HepG2 (cell line): ENCODE results near the gene MPPE1. TPM values are rescaled to one million over a fixed set of nuclear protein-coding genes. Genes with fewer than 3 reads are reported as not detected.

Source experiments
- ARHGAP35 ChIP-seq: sonication (generic); formaldehyde crosslinking; IDR thresholded peaks from 2 replicates; pipeline ENCODE4 v1.9.0; 2022; ENCODE audit warnings: mild to moderate bottlenecking, inconsistent platforms, moderate library complexity, missing genetic modification reagents, borderline replicate concordance
- ERF ChIP-seq: IDR thresholded peaks from 2 replicates; pipeline ENCODE4 v1.6.1; 2018; ENCODE audit warnings: missing biosample characterization, missing genetic modification reagents
- GFI1 ChIP-seq: sonication (generic); formaldehyde crosslinking; IDR thresholded peaks from 2 replicates; pipeline ENCODE4 v1.5.0; 2020; ENCODE audit warnings: missing genetic modification reagents, mild to moderate bottlenecking, borderline replicate concordance
- MED1 ChIP-seq: sonication (generic); formaldehyde crosslinking; IDR thresholded peaks from 2 replicates; pipeline ENCODE4 v1.4.0; 2020; ENCODE audit warnings: missing genetic modification reagents
- SALL1 ChIP-seq: sonication (generic); formaldehyde crosslinking; IDR thresholded peaks from 2 replicates; pipeline ENCODE4 v1.8.0; 2022; ENCODE audit warnings: mild to moderate bottlenecking, missing genetic modification reagents
- SPEN ChIP-seq: sonication (generic); formaldehyde crosslinking; IDR thresholded peaks from 2 replicates; pipeline ENCODE4 v1.5.1; 2020; ENCODE audit warnings: low read depth, mild to moderate bottlenecking, missing genetic modification reagents
- TARDBP ChIP-seq: sonication (generic); formaldehyde crosslinking; IDR thresholded peaks from 2 replicates; pipeline ENCODE4 v1.8.0; 2022; ENCODE audit warnings: mild to moderate bottlenecking, missing genetic modification reagents
- TEAD3 ChIP-seq: optimal IDR thresholded peaks from 2 replicates; pipeline ENCODE3; 2016; ENCODE audit warnings: borderline replicate concordance
- ZFX ChIP-seq: sonication (generic); formaldehyde crosslinking; IDR thresholded peaks from 2 replicates; pipeline ENCODE4 v1.4.0; 2020; ENCODE audit warnings: mild to moderate bottlenecking, low read depth, missing genetic modification reagents, moderate library complexity
- ZNF550 ChIP-seq: sonication (generic); formaldehyde crosslinking; IDR thresholded peaks from 2 replicates; pipeline ENCODE4 v1.4.0; 2020; ENCODE audit warnings: mild to moderate bottlenecking, missing genetic modification reagents, borderline replicate concordance
- polyA plus RNA-seq, 8 experiments: library from polyadenylated mRNA; depleted of rRNA in 3 of 8; stranded (reverse) in 7 of 8; unstranded in 1 of 8; fragments of >200 nt; fragmentation: Illumina TruSeq in 4 of 8; extraction: Trizol in 4 of 8; gene quantifications; 2 replicates each; pipeline versions ENCODE4 v1.2.1 to v1.2.3, GENCODE V29; 2011 to 2016; ENCODE audit warnings: low read depth in 4 of 8, missing spikeins in 1 of 8, mixed read lengths in 1 of 8; ENCODE audit not compliant: insufficient read depth in 1 of 8
- total RNA-seq, 5 experiments: library from RNA; depleted of rRNA; stranded (reverse); fragments of >200 nt; fragmentation: Illumina TruSeq; extraction: Trizol; gene quantifications; 2 replicates each; pipeline ENCODE4 v1.2.3, GENCODE V29; 2016; ENCODE audit warnings: low read depth in 1 of 5
- TF ChIP-seq, protein P1 (sequence below): sonication (generic); formaldehyde crosslinking; IDR thresholded peaks from 2 replicates; pipeline ENCODE4 v1.5.1; 2020; ENCODE audit warnings: mild to moderate bottlenecking, missing genetic modification reagents, borderline replicate concordance
- TF ChIP-seq, protein P2 (sequence below): sonication (generic); formaldehyde crosslinking; IDR thresholded peaks from 2 replicates; pipeline ENCODE4 v1.4.0; 2020; ENCODE audit warnings: missing genetic modification reagents
- TF ChIP-seq, protein P3 (sequence below): IDR thresholded peaks from 2 replicates; pipeline ENCODE4 v1.6.1; 2016; ENCODE audit warnings: control low read depth
- TF ChIP-seq, protein P4 (sequence below): IDR thresholded peaks from 2 replicates; pipeline ENCODE4 v1.6.1; 2012; ENCODE audit warnings: low read depth, low read length, improper control_type of control experiment
- TF ChIP-seq, protein P5 (sequence below): sonication (generic); formaldehyde crosslinking; IDR thresholded peaks from 2 replicates; pipeline ENCODE4 v1.8.0; 2022; ENCODE audit warnings: missing genetic modification reagents, mild to moderate bottlenecking, borderline replicate concordance
- TF ChIP-seq, protein P6 (sequence below): IDR thresholded peaks from 2 replicates; pipeline ENCODE4 v1.6.1; 2016

Gene MPPE1
- total and polyA plus RNA-seq, 2 of the 13 experiments (the other 11 are each of a cell fraction or from before 2014, with no cell fraction given), result 9.6 to 11.9 TPM

DNA sequence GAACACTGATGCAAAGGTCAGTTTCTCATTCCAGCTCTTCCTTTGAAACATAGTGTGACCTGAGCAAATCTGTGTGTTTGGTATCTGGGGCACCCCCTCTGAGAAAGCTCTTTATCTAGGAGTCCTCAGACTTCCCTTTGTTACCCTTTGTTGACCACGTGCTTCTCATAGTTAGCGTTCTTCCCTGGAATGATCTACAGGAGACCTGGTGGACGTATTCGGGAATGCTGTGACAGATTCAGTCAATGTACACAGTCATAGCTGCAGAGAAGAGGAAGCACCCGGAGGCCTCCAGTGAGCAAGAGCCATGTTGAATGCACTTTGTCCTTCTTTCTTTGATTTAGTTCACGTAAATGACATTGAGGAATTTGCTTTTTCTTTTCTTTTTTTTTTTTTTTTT is 67.6 kb downstream of the MPPE1 start (continued):
- TF ChIP-seq, protein P1, sequence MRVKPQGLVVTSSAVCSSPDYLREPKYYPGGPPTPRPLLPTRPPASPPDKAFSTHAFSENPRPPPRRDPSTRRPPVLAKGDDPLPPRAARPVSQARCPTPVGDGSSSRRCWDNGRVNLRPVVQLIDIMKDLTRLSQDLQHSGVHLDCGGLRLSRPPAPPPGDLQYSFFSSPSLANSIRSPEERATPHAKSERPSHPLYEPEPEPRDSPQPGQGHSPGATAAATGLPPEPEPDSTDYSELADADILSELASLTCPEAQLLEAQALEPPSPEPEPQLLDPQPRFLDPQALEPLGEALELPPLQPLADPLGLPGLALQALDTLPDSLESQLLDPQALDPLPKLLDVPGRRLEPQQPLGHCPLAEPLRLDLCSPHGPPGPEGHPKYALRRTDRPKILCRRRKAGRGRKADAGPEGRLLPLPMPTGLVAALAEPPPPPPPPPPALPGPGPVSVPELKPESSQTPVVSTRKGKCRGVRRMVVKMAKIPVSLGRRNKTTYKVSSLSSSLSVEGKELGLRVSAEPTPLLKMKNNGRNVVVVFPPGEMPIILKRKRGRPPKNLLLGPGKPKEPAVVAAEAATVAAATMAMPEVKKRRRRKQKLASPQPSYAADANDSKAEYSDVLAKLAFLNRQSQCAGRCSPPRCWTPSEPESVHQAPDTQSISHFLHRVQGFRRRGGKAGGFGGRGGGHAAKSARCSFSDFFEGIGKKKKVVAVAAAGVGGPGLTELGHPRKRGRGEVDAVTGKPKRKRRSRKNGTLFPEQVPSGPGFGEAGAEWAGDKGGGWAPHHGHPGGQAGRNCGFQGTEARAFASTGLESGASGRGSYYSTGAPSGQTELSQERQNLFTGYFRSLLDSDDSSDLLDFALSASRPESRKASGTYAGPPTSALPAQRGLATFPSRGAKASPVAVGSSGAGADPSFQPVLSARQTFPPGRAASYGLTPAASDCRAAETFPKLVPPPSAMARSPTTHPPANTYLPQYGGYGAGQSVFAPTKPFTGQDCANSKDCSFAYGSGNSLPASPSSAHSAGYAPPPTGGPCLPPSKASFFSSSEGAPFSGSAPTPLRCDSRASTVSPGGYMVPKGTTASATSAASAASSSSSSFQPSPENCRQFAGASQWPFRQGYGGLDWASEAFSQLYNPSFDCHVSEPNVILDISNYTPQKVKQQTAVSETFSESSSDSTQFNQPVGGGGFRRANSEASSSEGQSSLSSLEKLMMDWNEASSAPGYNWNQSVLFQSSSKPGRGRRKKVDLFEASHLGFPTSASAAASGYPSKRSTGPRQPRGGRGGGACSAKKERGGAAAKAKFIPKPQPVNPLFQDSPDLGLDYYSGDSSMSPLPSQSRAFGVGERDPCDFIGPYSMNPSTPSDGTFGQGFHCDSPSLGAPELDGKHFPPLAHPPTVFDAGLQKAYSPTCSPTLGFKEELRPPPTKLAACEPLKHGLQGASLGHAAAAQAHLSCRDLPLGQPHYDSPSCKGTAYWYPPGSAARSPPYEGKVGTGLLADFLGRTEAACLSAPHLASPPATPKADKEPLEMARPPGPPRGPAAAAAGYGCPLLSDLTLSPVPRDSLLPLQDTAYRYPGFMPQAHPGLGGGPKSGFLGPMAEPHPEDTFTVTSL (CRISPR knock-in tag), result peak; percentile 36; the same call in 1 of the 2 replicates
- TF ChIP-seq SPEN (CRISPR knock-in tag) (peak; percentile 44; the same call in 1 of the 2 replicates), MED1 (CRISPR knock-in tag) (peak; percentile 65), TEAD3 (CRISPR knock-in tag) (peak; percentile 97), ERF (CRISPR knock-in tag) (peak; percentile 64; the same call in 1 of the 2 replicates), GFI1 (CRISPR knock-in tag) (peak; percentile 85), TARDBP (0 out of 2 replicates have a peak, but pooled peaks have one; percentile 61), ARHGAP35 (no peak), ZNF550 (CRISPR knock-in tag) (no peak), SALL1 (CRISPR knock-in tag) (peak; percentile 38; the same call in 1 of the 2 replicates), ZFX (CRISPR knock-in tag) (peak; percentile 34; the same call in 1 of the 2 replicates)
- TF ChIP-seq, protein P2, sequence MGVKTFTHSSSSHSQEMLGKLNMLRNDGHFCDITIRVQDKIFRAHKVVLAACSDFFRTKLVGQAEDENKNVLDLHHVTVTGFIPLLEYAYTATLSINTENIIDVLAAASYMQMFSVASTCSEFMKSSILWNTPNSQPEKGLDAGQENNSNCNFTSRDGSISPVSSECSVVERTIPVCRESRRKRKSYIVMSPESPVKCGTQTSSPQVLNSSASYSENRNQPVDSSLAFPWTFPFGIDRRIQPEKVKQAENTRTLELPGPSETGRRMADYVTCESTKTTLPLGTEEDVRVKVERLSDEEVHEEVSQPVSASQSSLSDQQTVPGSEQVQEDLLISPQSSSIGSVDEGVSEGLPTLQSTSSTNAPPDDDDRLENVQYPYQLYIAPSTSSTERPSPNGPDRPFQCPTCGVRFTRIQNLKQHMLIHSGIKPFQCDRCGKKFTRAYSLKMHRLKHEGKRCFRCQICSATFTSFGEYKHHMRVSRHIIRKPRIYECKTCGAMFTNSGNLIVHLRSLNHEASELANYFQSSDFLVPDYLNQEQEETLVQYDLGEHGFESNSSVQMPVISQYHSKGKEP (CRISPR knock-in tag), result no peak
- TF ChIP-seq, protein P3, sequence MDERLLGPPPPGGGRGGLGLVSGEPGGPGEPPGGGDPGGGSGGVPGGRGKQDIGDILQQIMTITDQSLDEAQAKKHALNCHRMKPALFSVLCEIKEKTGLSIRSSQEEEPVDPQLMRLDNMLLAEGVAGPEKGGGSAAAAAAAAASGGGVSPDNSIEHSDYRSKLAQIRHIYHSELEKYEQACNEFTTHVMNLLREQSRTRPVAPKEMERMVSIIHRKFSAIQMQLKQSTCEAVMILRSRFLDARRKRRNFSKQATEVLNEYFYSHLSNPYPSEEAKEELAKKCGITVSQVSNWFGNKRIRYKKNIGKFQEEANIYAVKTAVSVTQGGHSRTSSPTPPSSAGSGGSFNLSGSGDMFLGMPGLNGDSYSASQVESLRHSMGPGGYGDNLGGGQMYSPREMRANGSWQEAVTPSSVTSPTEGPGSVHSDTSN, result 0 out of 2 replicates have a peak, but pooled peaks have one; percentile 25
- TF ChIP-seq, protein P4, sequence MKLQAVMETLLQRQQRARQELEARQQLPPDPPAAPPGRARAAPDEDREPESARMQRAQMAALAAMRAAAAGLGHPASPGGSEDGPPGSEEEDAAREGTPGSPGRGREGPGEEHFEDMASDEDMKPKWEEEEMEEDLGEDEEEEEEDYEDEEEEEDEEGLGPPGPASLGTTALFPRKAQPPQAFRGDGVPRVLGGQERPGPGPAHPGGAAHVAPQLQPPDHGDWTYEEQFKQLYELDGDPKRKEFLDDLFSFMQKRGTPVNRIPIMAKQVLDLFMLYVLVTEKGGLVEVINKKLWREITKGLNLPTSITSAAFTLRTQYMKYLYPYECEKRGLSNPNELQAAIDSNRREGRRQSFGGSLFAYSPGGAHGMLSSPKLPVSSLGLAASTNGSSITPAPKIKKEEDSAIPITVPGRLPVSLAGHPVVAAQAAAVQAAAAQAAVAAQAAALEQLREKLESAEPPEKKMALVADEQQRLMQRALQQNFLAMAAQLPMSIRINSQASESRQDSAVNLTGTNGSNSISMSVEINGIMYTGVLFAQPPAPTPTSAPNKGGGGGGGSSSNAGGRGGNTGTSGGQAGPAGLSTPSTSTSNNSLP, result peak; percentile 60; the same call in 1 of the 2 replicates
- TF ChIP-seq, protein P5, sequence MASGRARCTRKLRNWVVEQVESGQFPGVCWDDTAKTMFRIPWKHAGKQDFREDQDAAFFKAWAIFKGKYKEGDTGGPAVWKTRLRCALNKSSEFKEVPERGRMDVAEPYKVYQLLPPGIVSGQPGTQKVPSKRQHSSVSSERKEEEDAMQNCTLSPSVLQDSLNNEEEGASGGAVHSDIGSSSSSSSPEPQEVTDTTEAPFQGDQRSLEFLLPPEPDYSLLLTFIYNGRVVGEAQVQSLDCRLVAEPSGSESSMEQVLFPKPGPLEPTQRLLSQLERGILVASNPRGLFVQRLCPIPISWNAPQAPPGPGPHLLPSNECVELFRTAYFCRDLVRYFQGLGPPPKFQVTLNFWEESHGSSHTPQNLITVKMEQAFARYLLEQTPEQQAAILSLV (CRISPR knock-in tag), result 0 out of 2 replicates have a peak, but pooled peaks have one; percentile 49
- TF ChIP-seq, protein P6, sequence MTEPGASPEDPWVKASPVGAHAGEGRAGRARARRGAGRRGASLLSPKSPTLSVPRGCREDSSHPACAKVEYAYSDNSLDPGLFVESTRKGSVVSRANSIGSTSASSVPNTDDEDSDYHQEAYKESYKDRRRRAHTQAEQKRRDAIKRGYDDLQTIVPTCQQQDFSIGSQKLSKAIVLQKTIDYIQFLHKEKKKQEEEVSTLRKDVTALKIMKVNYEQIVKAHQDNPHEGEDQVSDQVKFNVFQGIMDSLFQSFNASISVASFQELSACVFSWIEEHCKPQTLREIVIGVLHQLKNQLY (CRISPR knock-in tag), result peak; percentile 69
